Peyer's patch (tissue), 4 donors: ENCODE results near the gene SIRPA. TPM values are rescaled to one million over a fixed set of nuclear protein-coding genes. Genes with fewer than 3 reads are reported as not detected.

ENCODE experiments used
- DNase-seq, 3 donors: peaks; one replicate each; pipeline ENCODE4 v3.0.0-alpha.2; 2017 to 2019
- H3K27ac ChIP-seq, 4 donors: fragments of 200-600 bp; sonication (generic); one replicate each; pipeline ENCODE4 v1.5.1; 2016 to 2019
- H3K27me3 ChIP-seq, 2 donors: fragments of 200-600 bp; sonication (generic); one replicate each; pipeline ENCODE4 v1.5.1; 2019
- H3K36me3 ChIP-seq, 3 donors: fragments of 200-600 bp; sonication (generic); one replicate each; pipeline ENCODE4 v1.5.1; 2016 to 2019
- H3K4me1 ChIP-seq, 4 donors: fragments of 200-600 bp; sonication (generic); one replicate each; pipeline ENCODE4 v1.5.1; 2016 to 2019
- H3K4me3 ChIP-seq, 4 donors: fragments of 200-600 bp; sonication (generic); 1 replicate in 3 of 4; 2 replicates in 1 of 4; pipeline ENCODE4 v1.5.1; 2016 to 2019; ENCODE audit warnings: mild to moderate bottlenecking in 1 of 4
- H3K9me3 ChIP-seq, 4 donors: fragments of 200-600 bp; sonication (generic); one replicate each; pipeline ENCODE4 v1.5.1; 2016 to 2019; ENCODE audit warnings: mild to moderate bottlenecking in 1 of 4
- POLR2A ChIP-seq, 2 donors: fragments of 450-650 bp; IDR thresholded peaks; one replicate each; pipeline ENCODE4 v1.5.1; 2017; ENCODE audit warnings: antibody characterized with exemption in 2 of 2, mild to moderate bottlenecking in 2 of 2, moderate library complexity in 2 of 2
- total RNA-seq, 4 donors: library from RNA; depleted of rRNA; stranded (reverse); fragments of >200 nt; gene quantifications; one replicate each; pipeline ENCODE4 v1.1.0, GENCODE V29; 2016
- TF ChIP-seq, protein P1 (sequence below), 6 experiments: fragments of 450-650 bp in 4 of 6; fragments of 200-600 bp in 2 of 6; sonication (generic) in 1 of 6; IDR thresholded peaks; one replicate each; pipeline ENCODE4 v1.5.1; 2017 to 2019; ENCODE audit warnings: antibody characterized with exemption in 6 of 6, mild to moderate bottlenecking in 3 of 6, moderate library complexity in 1 of 6

SIRPA gene
- 10 to 100 TPM; 18.2 to 38.2 (median 26.3) TPM for total RNA-seq

GRCh38 chr20:1894951-1895673, at the start of gene SIRPA:
TSS of gene SIRPA (plus strand) at chr20:1895407. CDS start at chr20:1895448, 41 bp downstream.
- Histone ChIP-seq H3K4me3 (peak within 1 kb of the TSS; percentile 66 to 90 (median 79)), H3K9me3 (no peaks in the 10 kb centered on the region), H3K36me3 (no peaks in the 10 kb centered on the region), H3K4me1 (peaks cover 0 to 23% (median 14%) of the 10 kb centered on the region in 4 donors), H3K27me3 (no peaks in the 10 kb centered on the region), H3K27ac (peak within 1 kb of the TSS; percentile 76 to 94 (median 87))
- TF ChIP-seq, protein P1, sequence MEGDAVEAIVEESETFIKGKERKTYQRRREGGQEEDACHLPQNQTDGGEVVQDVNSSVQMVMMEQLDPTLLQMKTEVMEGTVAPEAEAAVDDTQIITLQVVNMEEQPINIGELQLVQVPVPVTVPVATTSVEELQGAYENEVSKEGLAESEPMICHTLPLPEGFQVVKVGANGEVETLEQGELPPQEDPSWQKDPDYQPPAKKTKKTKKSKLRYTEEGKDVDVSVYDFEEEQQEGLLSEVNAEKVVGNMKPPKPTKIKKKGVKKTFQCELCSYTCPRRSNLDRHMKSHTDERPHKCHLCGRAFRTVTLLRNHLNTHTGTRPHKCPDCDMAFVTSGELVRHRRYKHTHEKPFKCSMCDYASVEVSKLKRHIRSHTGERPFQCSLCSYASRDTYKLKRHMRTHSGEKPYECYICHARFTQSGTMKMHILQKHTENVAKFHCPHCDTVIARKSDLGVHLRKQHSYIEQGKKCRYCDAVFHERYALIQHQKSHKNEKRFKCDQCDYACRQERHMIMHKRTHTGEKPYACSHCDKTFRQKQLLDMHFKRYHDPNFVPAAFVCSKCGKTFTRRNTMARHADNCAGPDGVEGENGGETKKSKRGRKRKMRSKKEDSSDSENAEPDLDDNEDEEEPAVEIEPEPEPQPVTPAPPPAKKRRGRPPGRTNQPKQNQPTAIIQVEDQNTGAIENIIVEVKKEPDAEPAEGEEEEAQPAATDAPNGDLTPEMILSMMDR (IDR thresholded peaks at IDR 0.05) = no peak
- TF ChIP-seq POLR2A (IDR thresholded peaks at IDR 0.05) = no peak
- peak in 2 of 3 donors; percentile 66 to 69 for DNase-seq

- Histone ChIP-seq H3K27me3 (no peaks in the 10 kb centered on the region), H3K9me3 (no peaks in the 10 kb centered on the region), H3K36me3 (no peaks in the 10 kb centered on the region), H3K4me1 (peaks cover 0 to 4% (median 2%) of the 10 kb centered on the region in 4 donors), H3K27ac (no peak overlapping the region), H3K4me3 (no peak overlapping the region)
- no peak for TF ChIP-seq POLR2A (IDR thresholded peaks at IDR 0.05)
- TF ChIP-seq, protein P1 (IDR thresholded peaks at IDR 0.05) = no peak
- DNase-seq = no peak
These were observed 49.5 kb upstream of the SIRPA start for GRCh38 chr20:1845701-1846100.

DNA sequence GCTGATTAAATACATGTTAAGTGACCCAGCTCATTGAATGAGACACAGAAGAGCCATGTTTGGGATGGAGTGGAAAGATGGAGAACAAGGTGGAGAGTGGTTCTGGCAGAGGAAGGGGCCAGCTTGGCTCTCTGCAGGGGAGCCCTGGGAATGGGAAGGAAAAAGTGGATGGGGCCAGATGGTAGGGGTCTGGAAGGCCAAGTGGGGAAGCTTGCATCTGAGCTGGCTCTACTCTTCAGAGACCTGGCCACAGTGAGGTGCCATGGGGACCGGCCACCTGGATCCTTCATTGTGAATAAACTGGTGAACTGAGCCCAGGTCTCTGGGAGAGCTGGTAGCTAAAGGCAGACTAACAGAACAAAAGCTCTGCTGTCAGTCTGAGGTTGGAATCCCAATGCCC, 48.9 kb upstream of the SIRPA start:
- no peak for TF ChIP-seq POLR2A (IDR thresholded peaks at IDR 0.05)
- TF ChIP-seq, protein P1 (IDR thresholded peaks at IDR 0.05) = no peak

GRCh38 chr20:1846876-1847275, 48.3 kb upstream of the SIRPA start:
- no peak for DNase-seq
- no peaks in the 10 kb centered on the region for H3K36me3 ChIP-seq
- H3K27ac ChIP-seq = no peak overlapping the region
- TF ChIP-seq POLR2A (IDR thresholded peaks at IDR 0.05) = no peak
- TF ChIP-seq, protein P1 (IDR thresholded peaks at IDR 0.05) = no peak
- peaks cover 0 to 8% (median 2%) of the 10 kb centered on the region in 4 donors for H3K4me1 ChIP-seq
- no peaks in the 10 kb centered on the region for H3K27me3 ChIP-seq
- H3K4me3 ChIP-seq = no peak overlapping the region
- H3K9me3 ChIP-seq = no peaks in the 10 kb centered on the region

More for the DNA sequence above, 48.9 kb upstream of the SIRPA start:
- no peak for DNase-seq
- H3K27me3 ChIP-seq = no peaks in the 10 kb centered on the region
- H3K36me3 ChIP-seq = no peaks in the 10 kb centered on the region
- H3K4me3 ChIP-seq = no peak overlapping the region
- peaks cover 0 to 8% (median 2%) of the 10 kb centered on the region in 4 donors for H3K4me1 ChIP-seq
- H3K27ac ChIP-seq = no peak overlapping the region
- no peaks in the 10 kb centered on the region for H3K9me3 ChIP-seq

- no peaks in the 10 kb centered on the region for H3K27me3 ChIP-seq
- H3K4me3 ChIP-seq = no peak overlapping the region
- no peak for TF ChIP-seq POLR2A (IDR thresholded peaks at IDR 0.05)
- TF ChIP-seq, protein P1 (IDR thresholded peaks at IDR 0.05) = no peak
- H3K9me3 ChIP-seq = no peaks in the 10 kb centered on the region
- H3K4me1 ChIP-seq = peaks cover 0 to 8% (median 2%) of the 10 kb centered on the region in 4 donors
- H3K36me3 ChIP-seq = no peaks in the 10 kb centered on the region
- no peak overlapping the region for H3K27ac ChIP-seq
- DNase-seq = no peak
These were observed 47.4 kb upstream of the SIRPA start for GRCh38 chr20:1847780-1848179.
